ENCODE data around the gene PES1. TPM values are rescaled to one million over a fixed set of nuclear protein-coding genes. Genes with fewer than 3 reads are reported as not detected.

PES1 gene
- total RNA-seq, 1 donor from 2014 or later, result 108 TPM

DNA sequence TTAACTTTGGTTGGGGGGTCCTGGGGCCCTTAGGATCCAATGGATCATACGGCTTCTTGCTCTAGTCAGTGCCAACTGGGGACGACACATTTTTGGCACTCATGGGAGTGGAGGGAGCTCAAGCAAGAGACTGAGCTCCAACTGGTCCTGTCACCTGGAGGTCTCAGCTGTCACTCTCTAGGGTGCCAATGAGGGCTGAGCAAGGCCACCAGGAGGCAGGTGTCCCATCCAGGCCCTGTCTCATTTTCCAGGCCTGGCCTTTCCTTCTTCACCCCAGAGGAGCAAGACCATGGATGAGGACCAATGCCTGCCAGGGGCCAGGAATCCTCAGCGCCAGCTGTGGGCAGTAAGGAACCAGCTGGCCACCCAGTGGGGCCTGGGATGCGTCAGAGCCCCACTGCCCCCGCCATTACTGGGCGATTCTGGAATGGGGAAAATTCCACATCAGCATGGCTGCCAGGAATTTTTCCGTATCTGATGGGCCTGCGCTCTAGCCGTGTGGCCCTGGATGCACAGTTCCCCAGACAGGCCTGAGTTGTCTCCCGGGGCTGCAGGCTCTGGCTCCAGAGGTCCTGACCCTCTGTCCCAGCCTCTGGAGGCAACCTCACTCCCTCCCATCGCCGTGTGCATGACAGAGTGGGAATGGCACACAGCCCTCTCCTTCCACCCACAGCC is 16.6 kb downstream of the PES1 start:
- TF ChIP-seq, protein P1, sequence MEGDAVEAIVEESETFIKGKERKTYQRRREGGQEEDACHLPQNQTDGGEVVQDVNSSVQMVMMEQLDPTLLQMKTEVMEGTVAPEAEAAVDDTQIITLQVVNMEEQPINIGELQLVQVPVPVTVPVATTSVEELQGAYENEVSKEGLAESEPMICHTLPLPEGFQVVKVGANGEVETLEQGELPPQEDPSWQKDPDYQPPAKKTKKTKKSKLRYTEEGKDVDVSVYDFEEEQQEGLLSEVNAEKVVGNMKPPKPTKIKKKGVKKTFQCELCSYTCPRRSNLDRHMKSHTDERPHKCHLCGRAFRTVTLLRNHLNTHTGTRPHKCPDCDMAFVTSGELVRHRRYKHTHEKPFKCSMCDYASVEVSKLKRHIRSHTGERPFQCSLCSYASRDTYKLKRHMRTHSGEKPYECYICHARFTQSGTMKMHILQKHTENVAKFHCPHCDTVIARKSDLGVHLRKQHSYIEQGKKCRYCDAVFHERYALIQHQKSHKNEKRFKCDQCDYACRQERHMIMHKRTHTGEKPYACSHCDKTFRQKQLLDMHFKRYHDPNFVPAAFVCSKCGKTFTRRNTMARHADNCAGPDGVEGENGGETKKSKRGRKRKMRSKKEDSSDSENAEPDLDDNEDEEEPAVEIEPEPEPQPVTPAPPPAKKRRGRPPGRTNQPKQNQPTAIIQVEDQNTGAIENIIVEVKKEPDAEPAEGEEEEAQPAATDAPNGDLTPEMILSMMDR (IDR thresholded peaks at IDR 0.05; ENCODE audit: insufficient read depth, low read length, severe bottlenecking), result no peak
- Histone ChIP-seq H3K27me3 (ENCODE audit: control insufficient read depth, insufficient read depth, low read length) (peaks cover 2% of the 10 kb centered on the region), H3K4me3 (ENCODE audit: low read depth, low read length) (no peak overlapping the region), H3K36me3 (ENCODE audit: control insufficient read depth, insufficient read depth, low read length) (peaks cover 27% of the 10 kb centered on the region)
- FAIRE-seq (peak; percentile 13), DNase-seq (ENCODE audit: low read depth) (no peak)

DNA sequence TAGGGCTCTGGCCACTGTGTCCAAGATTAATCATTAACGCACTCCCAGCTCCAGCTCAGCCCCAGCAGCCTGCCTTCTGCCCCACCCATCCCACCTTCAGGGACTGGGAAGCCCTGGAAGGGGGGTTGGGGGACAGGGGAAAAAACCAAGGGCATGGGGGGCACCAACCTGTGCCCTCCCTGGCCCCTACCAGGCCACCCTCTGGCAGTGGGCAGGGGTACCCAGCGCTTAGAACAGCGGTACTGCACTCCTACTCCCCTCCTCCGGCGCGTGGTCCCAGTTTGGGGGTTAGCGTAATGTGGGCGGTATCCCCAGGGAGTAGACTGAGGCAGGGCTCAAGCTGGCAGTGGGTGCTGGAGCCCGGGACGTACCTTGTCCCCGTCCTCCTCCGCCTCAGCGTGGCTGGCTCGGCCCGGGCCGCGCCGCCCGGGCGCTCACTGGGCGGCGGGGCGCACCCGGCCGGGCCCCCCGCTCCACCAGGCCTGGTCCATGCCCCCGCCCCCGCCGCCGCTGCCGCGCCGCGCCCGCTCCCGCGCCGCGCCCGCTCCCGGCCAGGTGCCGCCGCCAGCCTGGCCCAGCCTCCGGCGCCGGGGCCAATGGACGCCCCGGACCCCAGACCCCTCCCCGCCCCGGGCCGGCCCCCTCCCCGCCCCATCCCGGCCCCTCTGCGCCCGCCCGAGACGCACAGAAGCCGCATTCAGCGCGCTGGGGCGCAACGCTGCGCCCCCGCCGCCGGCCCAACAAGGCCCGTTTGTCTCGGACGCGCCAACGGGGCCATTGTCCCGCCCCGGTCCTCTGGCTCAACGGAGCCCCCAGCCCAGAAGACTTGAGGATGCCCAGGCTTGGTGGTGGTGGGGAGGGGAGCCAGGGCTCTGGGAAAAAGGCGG is 17.4 kb downstream of the PES1 start, which contains the start of gene GAL3ST1:
TSS of gene GAL3ST1 (minus strand) at position 571 of the 887 bp plus-strand sequence. CDS start 17,273 bp downstream, outside the sequence.
- TF ChIP-seq, protein P1 (IDR thresholded peaks at IDR 0.05; ENCODE audit: insufficient read depth, low read length, severe bottlenecking), result no peak
- H3K36me3 ChIP-seq (ENCODE audit: control insufficient read depth, insufficient read depth, low read length), result peaks cover 19% of the 10 kb centered on the region
- DNase-seq (ENCODE audit: low read depth) (no peak), FAIRE-seq (no peak)
- H3K27me3 ChIP-seq (ENCODE audit: control insufficient read depth, insufficient read depth, low read length), result peaks cover 2% of the 10 kb centered on the region
- no peak within 1 kb of the TSS for H3K4me3 ChIP-seq (ENCODE audit: low read depth, low read length)

DNA sequence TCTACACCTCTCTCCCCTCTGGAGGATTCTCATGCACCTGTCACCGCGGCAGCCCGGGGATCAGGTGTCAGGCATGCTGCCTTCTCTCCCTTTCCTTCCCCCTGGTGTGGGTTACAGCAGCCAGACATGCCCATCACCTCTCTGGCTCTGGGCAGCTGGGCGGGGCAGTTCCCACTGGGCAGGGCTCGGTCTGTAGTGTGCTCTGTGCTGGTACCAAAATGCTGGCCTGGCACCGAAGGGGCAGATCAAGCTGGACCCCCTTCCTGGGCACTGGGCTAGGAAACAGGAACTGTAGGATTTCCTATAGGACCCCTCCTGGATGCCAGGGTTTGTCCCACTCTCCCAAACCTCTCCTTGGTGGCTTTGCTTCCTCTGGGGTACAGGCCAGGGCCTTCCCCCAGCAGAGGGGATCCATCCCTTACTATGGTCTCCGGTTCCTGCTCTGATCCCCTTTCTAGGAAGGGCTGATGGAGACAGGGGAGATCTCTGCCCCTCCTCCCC is 18.1 kb downstream of the PES1 start:
- TF ChIP-seq, protein P1 (IDR thresholded peaks at IDR 0.05; ENCODE audit: insufficient read depth, low read length, severe bottlenecking), result no peak
- no peak for DNase-seq (ENCODE audit: low read depth)
- H3K27me3 ChIP-seq (ENCODE audit: control insufficient read depth, insufficient read depth, low read length), result peaks cover 2% of the 10 kb centered on the region
- no peak overlapping the region for H3K4me3 ChIP-seq (ENCODE audit: low read depth, low read length)
- FAIRE-seq, result no peak
- H3K36me3 ChIP-seq (ENCODE audit: control insufficient read depth, insufficient read depth, low read length), result peaks cover 14% of the 10 kb centered on the region

DNA sequence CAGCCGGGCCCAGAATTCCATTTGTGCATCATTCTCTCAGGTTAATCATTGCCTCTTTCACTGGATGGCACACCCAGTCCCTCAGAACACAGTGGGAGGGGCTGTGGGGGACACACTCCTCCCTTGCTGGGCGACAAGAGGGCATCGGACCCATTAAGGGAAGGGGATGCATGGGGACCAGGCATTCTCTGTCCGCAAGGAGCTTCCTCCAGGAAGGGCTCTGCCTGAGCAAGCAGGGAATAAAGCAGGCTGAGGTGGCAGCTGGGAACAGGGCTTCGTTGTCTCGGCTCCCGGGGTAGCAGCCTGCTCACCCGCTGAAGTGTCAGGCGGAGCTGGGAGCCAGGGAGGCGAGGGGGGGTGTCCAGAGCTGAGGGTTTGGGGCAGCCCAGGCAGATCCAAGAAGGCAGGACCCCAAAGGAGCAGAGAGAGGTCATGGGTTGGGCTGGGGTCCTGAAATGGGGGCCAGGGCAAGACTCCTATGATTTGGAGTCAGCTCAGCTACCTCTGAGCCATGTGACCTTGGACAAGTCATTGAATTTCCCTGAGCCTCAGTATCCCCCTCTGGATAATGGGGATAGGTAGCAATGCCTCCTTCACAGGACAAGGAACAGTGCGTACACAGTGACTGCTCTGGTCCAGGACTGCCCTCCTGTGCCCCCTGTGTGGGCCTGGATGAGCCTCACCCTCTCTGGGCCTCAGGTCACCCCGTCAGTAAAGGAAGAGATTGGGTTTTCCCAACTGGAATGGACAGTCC is 18.7 kb downstream of the PES1 start:
- no peak overlapping the region for H3K4me3 ChIP-seq (ENCODE audit: low read depth, low read length)
- TF ChIP-seq, protein P1 (IDR thresholded peaks at IDR 0.05; ENCODE audit: insufficient read depth, low read length, severe bottlenecking), result no peak
- no peak for FAIRE-seq
- DNase-seq (ENCODE audit: low read depth), result no peak
- peaks cover 13% of the 10 kb centered on the region for H3K36me3 ChIP-seq (ENCODE audit: control insufficient read depth, insufficient read depth, low read length)
- H3K27me3 ChIP-seq (ENCODE audit: control insufficient read depth, insufficient read depth, low read length), result peaks cover 2% of the 10 kb centered on the region

DNA sequence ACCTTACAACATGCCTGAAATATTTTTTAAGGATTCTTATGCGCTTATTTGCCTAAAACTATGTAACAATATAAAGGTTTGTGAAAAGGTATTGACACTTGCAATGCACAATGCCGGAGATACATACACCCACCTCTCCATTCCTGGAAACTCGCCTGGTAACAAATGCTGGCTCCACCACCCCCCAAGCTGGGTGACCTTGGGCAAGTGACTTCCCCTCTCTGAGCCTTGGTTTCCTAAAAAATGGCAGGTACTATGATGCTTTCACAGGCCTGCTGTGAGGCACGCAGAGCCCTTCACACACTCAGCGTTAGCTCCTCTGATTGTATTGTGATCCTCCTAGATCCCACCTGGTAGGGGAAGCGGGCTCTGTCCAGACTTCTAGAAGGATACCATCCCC is 19.5 kb downstream of the PES1 start:
- TF ChIP-seq, protein P1 (IDR thresholded peaks at IDR 0.05; ENCODE audit: insufficient read depth, low read length, severe bottlenecking), result no peak
- DNase-seq (ENCODE audit: low read depth), result no peak
- peaks cover 2% of the 10 kb centered on the region for H3K27me3 ChIP-seq (ENCODE audit: control insufficient read depth, insufficient read depth, low read length)
- no peak for FAIRE-seq
- H3K4me3 ChIP-seq (ENCODE audit: low read depth, low read length), result no peak overlapping the region
- peaks cover 8% of the 10 kb centered on the region for H3K36me3 ChIP-seq (ENCODE audit: control insufficient read depth, insufficient read depth, low read length)
